ENCODE results near the gene FBH1.
"Not testable (repeated sequence)": the region's sequence is repeated elsewhere in the genome, so short reads cannot be mapped to it uniquely, and the experiment has no call there.

Gene FBH1

GRCh38 chr10:5889624-5890451 is at the start of gene FBH1, which contains the start of gene ANKRD16:
Gene FBH1 (plus strand): TSS chr10:5890243. CDS start chr10:5890346, 103 bp downstream.
Gene ANKRD16 (minus strand): TSS chr10:5889893. CDS start chr10:5889354, 539 bp downstream.
- TF ChIP-seq CTCF (IDR thresholded peaks at IDR 0.05; ENCODE audit: low read depth, low read length), result no peak
- peak within 1 kb of the TSS; percentile 87 for H3K4me3 ChIP-seq (ENCODE audit: low read depth, low read length)

- TF ChIP-seq CTCF (IDR thresholded peaks at IDR 0.05; ENCODE audit: low read depth, low read length), result no peak
- no peak overlapping the region for H3K4me3 ChIP-seq (ENCODE audit: low read depth, low read length)
These were observed 49.4 kb upstream of the FBH1 start for GRCh38 chr10:5840314-5841307.

GRCh38 chr10:5841965-5842364 is 48.1 kb upstream of the FBH1 start:
- no peak overlapping the region for H3K4me3 ChIP-seq (ENCODE audit: low read depth, low read length)
- TF ChIP-seq CTCF (IDR thresholded peaks at IDR 0.05; ENCODE audit: low read depth, low read length), result no peak

- no peak overlapping the region for H3K4me3 ChIP-seq (ENCODE audit: low read depth, low read length)
- TF ChIP-seq CTCF (IDR thresholded peaks at IDR 0.05; ENCODE audit: low read depth, low read length), result no peak
These were observed 46.2 kb upstream of the FBH1 start for GRCh38 chr10:5843686-5844344.

GRCh38 chr10:5844345-5845055 is 45.5 kb upstream of the FBH1 start:
- no peak overlapping the region for H3K4me3 ChIP-seq (ENCODE audit: low read depth, low read length)
- no peak for TF ChIP-seq CTCF (IDR thresholded peaks at IDR 0.05; ENCODE audit: low read depth, low read length)

- H3K4me3 ChIP-seq (ENCODE audit: low read depth, low read length), result not testable (repeated sequence)
These were observed 43.4 kb upstream of the FBH1 start for GRCh38 chr10:5846667-5847066.

GRCh38 chr10:5854131-5854475 is 35.9 kb upstream of the FBH1 start:
- TF ChIP-seq CTCF (IDR thresholded peaks at IDR 0.05; ENCODE audit: low read depth, low read length), result no peak
- no peak overlapping the region for H3K4me3 ChIP-seq (ENCODE audit: low read depth, low read length)
